Osteoblast (primary cell): ENCODE results near the gene NCAM2. TPM values are rescaled to one million over a fixed set of nuclear protein-coding genes. Genes with fewer than 3 reads are reported as not detected.

Experiments used
- DNase-seq: peaks from one replicate; pipeline ENCODE4 v3.0.0; 2011; ENCODE audit warnings: low spot score, mixed read lengths; ENCODE audit not compliant: insufficient read length; ENCODE audit errors: missing footprints
- H2AFZ ChIP-seq: 2 replicates; pipeline ENCODE4 v1.6.0; 2011; ENCODE audit warnings: mild to moderate bottlenecking, low read length
- H3K27ac ChIP-seq: 2 replicates; pipeline ENCODE4 v1.5.1; 2011; ENCODE audit warnings: mild to moderate bottlenecking, low read depth, low read length, moderate library complexity
- H3K27me3 ChIP-seq: 2 replicates; pipeline ENCODE4 v1.6.0; 2012; ENCODE audit warnings: mild to moderate bottlenecking, control low read depth, inconsistent platforms, low read length, moderate library complexity; ENCODE audit not compliant: insufficient read depth
- H3K36me3 ChIP-seq: 2 replicates; pipeline ENCODE4 v1.5.1; 2011; ENCODE audit warnings: mild to moderate bottlenecking, low read length, control low read depth, moderate library complexity; ENCODE audit not compliant: insufficient read depth
- H3K4me1 ChIP-seq: 2 replicates; pipeline ENCODE4 v1.5.1; 2011; ENCODE audit warnings: mild to moderate bottlenecking, low read length, control low read depth, moderate library complexity; ENCODE audit not compliant: insufficient read depth
- H3K4me2 ChIP-seq: 2 replicates; pipeline ENCODE4 v1.6.0; 2011; ENCODE audit warnings: mild to moderate bottlenecking, low read length; ENCODE audit not compliant: insufficient read depth
- H3K4me3 ChIP-seq: fragments of 200-600 bp; sonication (generic); 3 replicates; pipeline ENCODE4 v1.5.1; 2012; ENCODE audit warnings: mild to moderate bottlenecking, low read length, inconsistent platforms; ENCODE audit not compliant: insufficient read depth
- H3K79me2 ChIP-seq: 2 replicates; pipeline ENCODE4 v1.6.0; 2012; ENCODE audit warnings: mild to moderate bottlenecking, low read length, control low read depth, inconsistent platforms; ENCODE audit not compliant: insufficient read depth
- H3K9me3 ChIP-seq: 2 replicates; pipeline ENCODE4 v1.5.1; 2011; ENCODE audit warnings: low read depth, low read length, control low read depth
- H4K20me1 ChIP-seq: 2 replicates; pipeline ENCODE4 v1.6.0; 2012; ENCODE audit warnings: mild to moderate bottlenecking, low read length, control low read depth; ENCODE audit not compliant: insufficient read depth
- CTCF ChIP-seq: IDR thresholded peaks from 2 replicates; pipeline ENCODE4 v1.5.1; 2011; ENCODE audit warnings: mild to moderate bottlenecking, low read depth, low read length, moderate library complexity; ENCODE audit errors: extremely low read depth
- total RNA-seq: library from RNA; depleted of rRNA; stranded (reverse); fragments of >200 nt; gene quantifications from 2 replicates; pipeline ENCODE4 v1.2.3, GENCODE V29; 2012

NCAM2 gene
- total RNA-seq, 1 donor, result 8.0 TPM

- Histone ChIP-seq H3K4me3 (no peak overlapping the region), H4K20me1 (no peaks in the 10 kb centered on the region), H2AFZ (no peak overlapping the region), H3K9me3 (no peaks in the 10 kb centered on the region), H3K27me3 (peaks cover 5% of the 10 kb centered on the region), H3K4me1 (peaks cover 3% of the 10 kb centered on the region), H3K79me2 (no peaks in the 10 kb centered on the region), H3K36me3 (no peaks in the 10 kb centered on the region), H3K27ac (no peak overlapping the region), H3K4me2 (no peak overlapping the region)
- TF ChIP-seq CTCF, result no peak
- peak; percentile 6 for DNase-seq
Observed at GRCh38 chr21:21000591-21001175, 2.5 kb downstream of the NCAM2 start.

- H3K4me1 ChIP-seq, result peaks cover 3% of the 10 kb centered on the region
- DNase-seq, result no peak
- H2AFZ ChIP-seq, result no peak overlapping the region
- H3K9me3 ChIP-seq, result no peaks in the 10 kb centered on the region
- H3K4me3 ChIP-seq, result no peak overlapping the region
- no peak for TF ChIP-seq CTCF
- H4K20me1 ChIP-seq, result no peaks in the 10 kb centered on the region
- H3K27me3 ChIP-seq, result peaks cover 5% of the 10 kb centered on the region
- H3K79me2 ChIP-seq, result no peaks in the 10 kb centered on the region
- no peak overlapping the region for H3K4me2 ChIP-seq
- no peaks in the 10 kb centered on the region for H3K36me3 ChIP-seq
- H3K27ac ChIP-seq, result no peak overlapping the region
Observed at GRCh38 chr21:21001591-21002100, 3.4 kb downstream of the NCAM2 start.

GRCh38 chr21:21002153-21002552, 3.9 kb downstream of the NCAM2 start:
- H4K20me1 ChIP-seq, result no peaks in the 10 kb centered on the region
- no peaks in the 10 kb centered on the region for H3K36me3 ChIP-seq
- H2AFZ ChIP-seq, result no peak overlapping the region
- H3K4me2 ChIP-seq, result no peak overlapping the region
- H3K4me1 ChIP-seq, result peaks cover 3% of the 10 kb centered on the region
- no peaks in the 10 kb centered on the region for H3K79me2 ChIP-seq
- no peak for DNase-seq
- H3K27ac ChIP-seq, result no peak overlapping the region
- no peak overlapping the region for H3K4me3 ChIP-seq
- H3K9me3 ChIP-seq, result no peaks in the 10 kb centered on the region
- no peak for TF ChIP-seq CTCF
- H3K27me3 ChIP-seq, result peaks cover 5% of the 10 kb centered on the region

GRCh38 chr21:21003701-21004100, 5.5 kb downstream of the NCAM2 start:
- Histone ChIP-seq H3K79me2 (no peaks in the 10 kb centered on the region), H3K36me3 (no peaks in the 10 kb centered on the region), H3K4me2 (no peak overlapping the region), H3K9me3 (no peaks in the 10 kb centered on the region), H3K27ac (no peak overlapping the region), H3K27me3 (no peaks in the 10 kb centered on the region), H3K4me1 (no peaks in the 10 kb centered on the region), H4K20me1 (no peaks in the 10 kb centered on the region), H2AFZ (no peak overlapping the region), H3K4me3 (no peak overlapping the region)
- peak; percentile 17 for DNase-seq
- peak; percentile 40 for TF ChIP-seq CTCF
